Measurements from ENCODE around the gene SCYL1.

Gene SCYL1

DNA sequence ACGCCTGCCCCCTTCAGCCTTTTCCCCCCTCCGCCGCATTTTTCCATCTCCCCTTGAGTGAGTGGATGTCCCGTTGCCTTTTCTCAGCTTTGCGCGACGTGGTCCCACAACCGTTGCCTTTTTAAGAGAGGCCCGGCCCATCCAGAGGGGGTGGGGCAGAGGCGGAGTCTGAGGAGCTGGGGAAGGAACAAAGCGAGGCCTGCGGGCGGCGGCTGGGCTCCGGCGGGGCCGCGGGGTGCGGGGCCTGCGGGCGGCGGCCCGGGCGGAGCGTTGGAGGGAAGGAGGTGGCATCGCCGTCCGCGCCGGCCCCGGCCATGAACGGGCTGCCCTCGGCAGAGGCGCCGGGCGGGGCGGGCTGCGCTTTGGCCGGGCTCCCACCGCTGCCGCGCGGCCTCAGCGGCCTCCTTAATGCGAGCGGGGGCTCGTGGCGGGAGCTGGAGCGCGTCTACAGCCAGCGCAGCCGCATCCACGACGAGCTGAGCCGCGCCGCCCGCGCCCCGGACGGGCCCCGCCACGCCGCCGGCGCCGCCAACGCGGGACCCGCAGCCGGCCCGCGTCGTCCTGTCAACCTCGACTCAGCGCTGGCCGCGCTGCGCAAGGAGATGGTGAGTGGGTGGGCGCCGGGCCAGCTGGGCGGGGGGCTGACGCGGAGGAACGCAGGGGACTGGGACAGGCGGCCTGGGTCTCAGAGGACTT lies 47.6 kb downstream of the SCYL1 start, which contains the start of gene FAM89B:
FAM89B (plus strand) TSS at position 183 of the 696 bp plus-strand sequence; CDS start at position 315, 132 bp downstream.
- no peak for DNase-seq

- DNase-seq = no peak
Observed at GRCh38 chr11:65573391-65574079, 48.7 kb downstream of the SCYL1 start.

GRCh38 chr11:65574109-65574810 lies 49.4 kb downstream of the SCYL1 start:
- DNase-seq = peak; percentile 49

GRCh38 chr11:65574811-65575567 lies 50.1 kb downstream of the SCYL1 start:
- no peak for DNase-seq

GRCh38 chr11:65575568-65576231 lies 50.8 kb downstream of the SCYL1 start, which contains the start of gene EHBP1L1:
Gene EHBP1L1, plus strand, starts transcription at chr11:65576053. Its CDS starts 250 bp downstream, at chr11:65576303.
- DNase-seq = peak; percentile 22

DNA sequence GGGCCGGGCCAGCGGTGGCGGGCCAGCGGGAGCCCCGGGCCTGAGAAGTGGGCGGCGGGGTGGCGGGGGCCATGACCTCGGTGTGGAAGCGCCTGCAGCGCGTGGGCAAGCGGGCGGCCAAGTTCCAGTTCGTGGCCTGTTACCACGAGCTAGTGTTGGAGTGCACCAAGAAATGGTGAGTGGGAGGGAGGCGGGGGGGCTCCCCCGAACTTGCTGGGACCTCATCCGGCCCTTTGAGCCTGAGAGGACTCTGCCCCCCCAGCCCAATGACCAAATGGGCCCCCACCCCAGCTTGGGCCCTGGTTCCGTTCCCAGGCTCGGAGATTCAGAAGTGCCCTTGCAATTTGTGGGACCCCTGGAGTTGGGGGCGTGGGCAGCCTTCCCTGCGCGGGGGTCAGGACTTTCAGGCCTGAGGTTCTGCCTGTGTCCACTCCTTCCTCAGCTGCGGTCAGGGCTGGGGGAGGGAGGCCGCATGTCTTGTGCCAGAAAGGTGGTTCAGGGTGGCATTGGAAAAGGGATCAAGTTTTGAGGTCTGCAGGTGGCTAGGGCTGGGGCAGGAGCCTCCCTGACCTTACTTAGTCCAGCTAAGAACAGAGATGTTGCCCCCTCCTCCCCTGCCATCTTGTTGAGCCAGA lies 51.5 kb downstream of the SCYL1 start:
- DNase-seq = no peak

GRCh38 chr11:65576867-65577755 lies 52.2 kb downstream of the SCYL1 start:
- DNase-seq = peak; percentile 9

- no peak for DNase-seq
Observed at GRCh38 chr11:65577756-65578109, 52.9 kb downstream of the SCYL1 start.

- no peak for DNase-seq
Observed at GRCh38 chr11:65578134-65578533, 53.3 kb downstream of the SCYL1 start.

DNA sequence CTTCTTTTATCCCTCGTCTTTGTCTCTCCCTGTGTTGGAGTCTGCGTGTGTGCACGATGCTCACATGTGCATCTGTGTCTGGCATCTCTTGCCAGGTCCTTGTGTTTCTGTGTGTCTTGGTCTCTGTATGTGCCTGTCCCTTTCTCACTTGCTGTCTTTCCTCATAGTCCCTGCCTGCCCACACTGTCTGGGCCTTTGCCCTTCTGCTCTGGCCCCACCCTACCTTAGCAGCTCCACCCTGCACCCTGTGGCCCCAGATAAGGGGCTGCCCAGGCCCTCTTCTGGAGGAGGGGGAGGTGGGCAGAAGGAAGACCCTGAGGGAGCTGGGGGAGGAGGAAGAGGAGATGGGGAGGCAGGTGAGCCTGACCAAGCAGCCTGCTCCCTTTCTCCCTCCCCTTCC lies 53.8 kb downstream of the SCYL1 start:
- no peak for DNase-seq

- no peak for DNase-seq
Observed at GRCh38 chr11:65579291-65579690, 54.4 kb downstream of the SCYL1 start.

DNA sequence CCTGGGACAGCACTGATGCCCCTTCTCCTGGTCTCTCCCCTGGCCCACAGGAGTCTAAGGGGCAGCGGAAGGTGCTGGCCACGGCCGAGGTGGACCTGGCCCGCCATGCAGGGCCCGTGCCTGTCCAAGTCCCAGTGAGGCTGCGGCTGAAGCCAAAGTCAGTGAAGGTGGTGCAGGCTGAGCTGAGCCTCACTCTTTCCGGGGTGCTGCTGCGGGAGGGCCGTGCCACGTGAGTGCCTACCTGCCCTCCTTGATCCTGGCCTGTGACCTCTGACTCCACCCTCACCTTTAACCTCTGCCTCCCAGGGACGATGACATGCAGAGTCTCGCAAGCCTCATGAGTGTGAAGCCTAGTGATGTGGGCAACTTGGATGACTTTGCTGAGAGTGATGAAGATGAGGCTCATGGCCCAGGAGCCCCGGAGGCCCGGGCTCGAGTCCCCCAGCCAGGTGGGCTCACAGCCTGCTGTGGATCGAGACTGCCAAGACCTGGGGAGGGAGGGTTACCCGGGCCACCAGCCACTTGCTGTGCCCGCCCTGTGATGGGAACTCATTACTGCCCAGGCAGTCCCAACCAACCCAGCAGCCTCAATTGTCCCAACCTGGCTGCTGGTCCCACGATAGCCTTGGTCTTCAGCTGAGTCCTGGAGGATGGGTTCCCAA lies 55.3 kb downstream of the SCYL1 start:
- DNase-seq = no peak

DNA sequence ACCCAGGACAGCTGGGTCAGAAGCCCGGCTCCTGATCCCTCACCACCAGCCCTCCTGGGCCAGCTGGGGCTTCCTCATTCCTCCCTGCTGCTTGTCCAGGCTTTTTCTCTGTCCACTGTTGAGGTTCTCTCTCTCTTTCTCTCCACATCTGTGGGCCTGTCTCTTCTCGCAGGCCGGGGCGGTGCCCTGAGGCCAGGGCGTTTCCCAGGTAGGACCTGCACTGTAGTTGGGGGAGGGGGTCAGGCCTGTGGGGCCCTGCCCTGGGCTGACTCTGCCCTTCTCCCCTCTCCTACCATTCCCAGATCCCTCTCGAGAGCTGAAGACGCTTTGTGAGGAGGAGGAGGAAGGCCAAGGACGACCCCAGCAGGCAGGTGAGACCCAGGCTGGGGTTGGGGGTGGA lies 55.9 kb downstream of the SCYL1 start:
- no peak for DNase-seq

DNA sequence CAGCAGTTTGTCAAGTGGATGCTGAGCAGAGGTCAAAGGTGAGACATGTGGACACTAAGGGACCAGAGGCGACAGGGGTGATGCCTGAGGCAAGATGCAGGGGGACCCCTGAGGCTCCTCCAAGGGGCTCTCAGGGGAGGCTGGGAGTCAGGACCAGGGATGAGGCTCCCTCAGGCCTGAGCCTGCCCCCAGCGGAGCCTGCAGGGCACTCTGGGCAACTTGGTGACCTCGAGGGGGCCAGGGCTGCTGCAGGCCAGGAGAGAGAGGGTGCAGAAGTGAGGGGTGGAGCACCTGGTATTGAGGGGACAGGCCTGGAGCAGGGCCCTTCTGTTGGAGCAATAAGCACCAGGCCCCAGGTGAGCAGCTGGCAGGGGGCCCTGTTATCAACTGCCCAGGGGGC lies 57.0 kb downstream of the SCYL1 start:
- no peak for DNase-seq

DNA sequence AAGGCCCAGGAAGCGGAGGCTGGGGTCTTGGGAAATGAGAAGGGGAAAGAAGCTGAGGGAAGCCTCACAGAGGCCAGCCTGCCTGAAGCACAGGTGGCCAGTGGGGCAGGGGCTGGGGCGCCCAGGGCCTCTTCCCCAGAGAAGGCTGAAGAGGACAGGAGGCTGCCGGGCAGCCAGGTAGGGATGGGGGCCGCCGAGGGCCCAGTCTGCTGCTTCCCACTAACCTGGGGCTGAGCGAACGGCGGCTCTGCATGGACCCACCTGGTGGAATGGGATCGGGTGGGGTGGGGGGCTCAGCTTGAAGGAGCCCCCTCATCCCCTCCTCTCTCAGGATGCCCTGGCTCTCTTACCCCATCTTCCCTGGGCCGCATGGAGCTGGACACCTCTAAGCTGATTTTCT lies 58.7 kb downstream of the SCYL1 start:
- no peak for DNase-seq

- DNase-seq = no peak
Observed at GRCh38 chr11:65584106-65584505, 59.2 kb downstream of the SCYL1 start.

DNA sequence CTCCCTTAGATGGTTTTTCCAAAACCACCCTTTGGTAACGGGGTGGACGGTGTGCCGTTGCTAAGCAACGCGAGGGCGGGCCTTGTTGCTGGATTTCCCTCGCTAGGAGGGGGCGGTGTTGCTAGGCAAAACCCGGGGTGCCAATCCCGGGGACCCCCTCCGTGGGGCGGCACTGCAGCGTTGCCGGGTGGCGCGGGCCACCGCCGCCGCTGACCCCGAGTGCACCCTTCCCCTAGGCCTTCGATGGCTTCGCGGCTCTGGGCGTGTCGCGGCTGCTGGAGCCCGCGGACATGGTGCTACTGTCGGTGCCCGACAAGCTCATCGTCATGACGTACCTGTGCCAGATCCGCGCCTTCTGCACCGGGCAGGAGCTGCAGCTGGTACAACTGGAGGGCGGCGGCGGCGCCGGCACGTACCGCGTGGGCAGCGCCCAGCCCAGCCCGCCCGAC lies 59.9 kb downstream of the SCYL1 start:
- no peak for DNase-seq

DNA sequence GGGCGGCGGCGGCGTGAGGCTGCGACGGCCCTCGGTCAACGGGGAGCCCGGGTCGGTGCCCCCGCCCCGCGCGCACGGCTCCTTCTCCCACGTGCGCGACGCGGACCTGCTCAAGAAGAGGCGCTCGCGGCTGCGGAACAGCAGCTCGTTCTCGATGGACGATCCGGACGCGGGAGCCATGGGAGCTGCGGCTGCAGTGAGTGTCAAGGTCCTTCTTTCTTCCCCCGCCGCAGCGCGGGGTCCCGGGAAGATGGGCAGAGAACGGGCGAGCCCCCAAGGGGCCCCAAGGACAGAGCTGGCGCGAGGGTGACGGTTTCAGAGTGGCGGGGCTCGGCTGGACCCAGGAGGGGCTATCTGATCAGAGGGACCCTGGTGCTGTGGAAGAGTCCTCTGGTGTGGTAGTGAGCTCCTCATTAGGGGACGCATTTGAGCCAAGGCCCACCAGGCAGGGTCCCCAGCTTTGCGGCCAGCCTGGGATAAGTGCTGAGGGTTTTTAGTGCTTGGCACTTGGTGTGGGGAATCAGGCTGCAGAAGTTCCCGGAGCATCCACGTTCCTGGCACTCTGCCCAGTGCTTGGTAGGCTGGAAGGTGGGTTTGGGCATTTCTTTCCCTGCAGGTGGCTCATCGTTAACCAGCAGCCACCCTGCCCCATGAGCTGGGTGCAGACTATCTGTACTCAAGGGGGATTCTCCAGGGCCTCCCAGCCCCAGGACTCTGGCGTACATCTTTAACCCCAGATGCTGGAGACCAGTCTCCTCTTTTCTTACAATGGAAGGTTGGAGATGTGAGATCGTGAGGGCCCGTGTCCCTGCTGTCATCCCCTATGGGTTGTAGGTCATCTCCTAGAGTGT lies 60.7 kb downstream of the SCYL1 start:
- DNase-seq = no peak

DNA sequence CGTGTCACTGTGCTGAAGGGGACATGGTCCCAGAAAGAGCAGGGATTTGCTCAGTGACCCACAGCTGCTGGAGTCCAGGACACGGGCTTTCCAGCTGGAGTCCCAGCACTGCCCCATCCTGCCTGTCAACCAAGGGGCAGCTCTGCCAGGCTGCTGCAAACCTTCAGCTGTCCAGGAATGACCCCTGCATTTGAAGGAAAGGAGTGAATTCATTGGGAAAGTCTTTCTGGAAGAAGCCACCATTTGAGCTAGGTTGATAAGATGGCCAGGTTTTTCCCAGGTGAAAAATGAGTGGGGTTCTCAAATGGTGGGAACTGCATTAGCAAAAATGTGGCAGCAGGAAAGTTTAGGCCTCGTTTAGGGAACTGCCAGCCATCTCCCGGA lies 61.4 kb downstream of the SCYL1 start:
- DNase-seq = no peak

Data from SIG-M5 (cell line).